ENCODE measurements around the gene CHD8. TPM values are rescaled to one million over a fixed set of nuclear protein-coding genes. Genes with fewer than 3 reads are reported as not detected.

The CHD8 gene
- total and polyA plus RNA-seq, 2 of the 13 experiments (the other 11 are each of a cell fraction or from before 2014, with no cell fraction given): 35.1 to 79.6 TPM

DNA sequence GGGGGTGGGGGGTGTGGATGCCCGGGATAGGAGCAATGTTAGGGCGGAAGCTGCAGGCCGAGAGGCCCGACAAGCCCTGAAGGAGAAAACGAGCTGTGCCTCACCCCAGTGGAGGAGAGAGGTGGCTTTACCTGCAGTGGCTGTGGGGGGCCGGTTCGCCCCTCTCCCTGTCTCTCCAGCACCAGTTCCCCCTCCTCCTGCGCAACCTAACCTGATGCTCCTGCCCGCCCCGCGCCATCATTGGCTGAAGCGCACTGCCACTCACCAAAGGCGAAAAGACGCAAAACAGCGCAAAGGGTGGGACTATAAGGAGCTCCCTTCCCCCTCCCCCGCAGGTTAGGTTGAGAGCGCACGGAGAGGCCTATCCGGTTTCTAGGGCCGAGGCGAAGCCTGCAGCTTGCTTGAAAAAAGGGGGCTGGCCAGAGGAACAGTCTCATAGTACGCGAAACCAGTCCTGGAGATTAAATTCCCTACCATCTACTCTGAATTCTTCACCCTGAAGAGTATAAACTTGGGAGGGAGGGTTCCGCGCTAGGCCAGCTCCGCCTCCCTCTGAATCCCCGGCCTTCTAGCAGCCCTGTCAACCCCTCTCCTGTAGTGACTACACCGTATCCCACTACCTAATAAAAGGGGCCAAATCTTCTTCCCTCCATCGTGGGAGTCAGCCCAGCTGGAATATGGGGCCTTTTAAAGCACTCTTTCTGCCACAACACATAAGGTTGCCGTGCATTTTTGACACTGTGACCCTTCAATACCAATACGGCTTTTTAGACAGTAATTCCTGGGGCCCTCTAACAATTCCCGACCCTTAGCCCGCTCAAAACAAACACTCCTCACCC, 18.6 kb downstream of the CHD8 start (continued):
- TF ChIP-seq, protein P1, sequence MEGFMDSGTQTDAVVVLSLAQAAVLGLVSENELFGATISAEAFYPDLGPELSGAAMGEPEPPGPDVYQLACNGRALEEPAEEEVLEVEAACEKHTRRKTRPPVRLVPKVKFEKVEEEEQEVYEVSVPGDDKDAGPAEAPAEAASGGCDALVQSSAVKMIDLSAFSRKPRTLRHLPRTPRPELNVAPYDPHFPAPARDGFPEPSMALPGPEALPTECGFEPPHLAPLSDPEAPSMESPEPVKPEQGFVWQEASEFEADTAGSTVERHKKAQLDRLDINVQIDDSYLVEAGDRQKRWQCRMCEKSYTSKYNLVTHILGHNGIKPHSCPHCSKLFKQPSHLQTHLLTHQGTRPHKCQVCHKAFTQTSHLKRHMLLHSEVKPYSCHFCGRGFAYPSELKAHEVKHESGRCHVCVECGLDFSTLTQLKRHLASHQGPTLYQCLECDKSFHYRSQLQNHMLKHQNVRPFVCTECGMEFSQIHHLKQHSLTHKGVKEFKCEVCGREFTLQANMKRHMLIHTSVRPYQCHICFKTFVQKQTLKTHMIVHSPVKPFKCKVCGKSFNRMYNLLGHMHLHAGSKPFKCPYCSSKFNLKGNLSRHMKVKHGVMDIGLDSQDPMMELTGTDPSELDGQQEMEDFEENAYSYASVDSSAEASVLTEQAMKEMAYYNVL (CRISPR knock-in tag; IDR thresholded peaks at IDR 0.05; ENCODE audit: borderline replicate concordance): peak; percentile 37; the same call in 1 of the 2 replicates
- TF ChIP-seq RCOR2 (CRISPR knock-in tag; IDR thresholded peaks at IDR 0.05) (no peak), ZNF776 (CRISPR knock-in tag; IDR thresholded peaks at IDR 0.05) (peak; percentile 56; the same call in 1 of the 2 replicates), DNMT1 (CRISPR knock-in tag; IDR thresholded peaks at IDR 0.05) (no peak; the same call in 1 of the 2 replicates), HNRNPLL (IDR thresholded peaks at IDR 0.05; ENCODE audit: low read depth, low read length, poor library complexity, severe bottlenecking) (peak; percentile 89), ATF7 (IDR thresholded peaks at IDR 0.05) (no peak), ATF7 (CRISPR knock-in tag; IDR thresholded peaks at IDR 0.05) (peak; percentile 53; the same call in 1 of the 2 replicates), TARDBP (CRISPR knock-in tag; IDR thresholded peaks at IDR 0.05) (peak; percentile 82), POLR2A (IDR thresholded peaks at IDR 0.05; ENCODE audit: insufficient read depth in 1 of 2, low read depth in 2 of 2, low read length in 2 of 2) (peak; percentile 71 to 79), ZNF121 (CRISPR knock-in tag; IDR thresholded peaks at IDR 0.05) (no peak), SATB2 (CRISPR knock-in tag; IDR thresholded peaks at IDR 0.05) (0 out of 2 replicates have a peak, but pooled peaks have one; percentile 64), ZSCAN25 (CRISPR knock-in tag; IDR thresholded peaks at IDR 0.05) (peak; percentile 27; the same call in 1 of the 2 replicates), FLYWCH1 (CRISPR knock-in tag; IDR thresholded peaks at IDR 0.05) (no peak), ZNF792 (CRISPR knock-in tag; IDR thresholded peaks at IDR 0.05) (peak; percentile 89; the same call in 1 of the 2 replicates)
- TF ChIP-seq, protein P2, sequence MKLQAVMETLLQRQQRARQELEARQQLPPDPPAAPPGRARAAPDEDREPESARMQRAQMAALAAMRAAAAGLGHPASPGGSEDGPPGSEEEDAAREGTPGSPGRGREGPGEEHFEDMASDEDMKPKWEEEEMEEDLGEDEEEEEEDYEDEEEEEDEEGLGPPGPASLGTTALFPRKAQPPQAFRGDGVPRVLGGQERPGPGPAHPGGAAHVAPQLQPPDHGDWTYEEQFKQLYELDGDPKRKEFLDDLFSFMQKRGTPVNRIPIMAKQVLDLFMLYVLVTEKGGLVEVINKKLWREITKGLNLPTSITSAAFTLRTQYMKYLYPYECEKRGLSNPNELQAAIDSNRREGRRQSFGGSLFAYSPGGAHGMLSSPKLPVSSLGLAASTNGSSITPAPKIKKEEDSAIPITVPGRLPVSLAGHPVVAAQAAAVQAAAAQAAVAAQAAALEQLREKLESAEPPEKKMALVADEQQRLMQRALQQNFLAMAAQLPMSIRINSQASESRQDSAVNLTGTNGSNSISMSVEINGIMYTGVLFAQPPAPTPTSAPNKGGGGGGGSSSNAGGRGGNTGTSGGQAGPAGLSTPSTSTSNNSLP (IDR thresholded peaks at IDR 0.05; ENCODE audit: low read depth, low read length): no peak
- TF ChIP-seq, protein P3, sequence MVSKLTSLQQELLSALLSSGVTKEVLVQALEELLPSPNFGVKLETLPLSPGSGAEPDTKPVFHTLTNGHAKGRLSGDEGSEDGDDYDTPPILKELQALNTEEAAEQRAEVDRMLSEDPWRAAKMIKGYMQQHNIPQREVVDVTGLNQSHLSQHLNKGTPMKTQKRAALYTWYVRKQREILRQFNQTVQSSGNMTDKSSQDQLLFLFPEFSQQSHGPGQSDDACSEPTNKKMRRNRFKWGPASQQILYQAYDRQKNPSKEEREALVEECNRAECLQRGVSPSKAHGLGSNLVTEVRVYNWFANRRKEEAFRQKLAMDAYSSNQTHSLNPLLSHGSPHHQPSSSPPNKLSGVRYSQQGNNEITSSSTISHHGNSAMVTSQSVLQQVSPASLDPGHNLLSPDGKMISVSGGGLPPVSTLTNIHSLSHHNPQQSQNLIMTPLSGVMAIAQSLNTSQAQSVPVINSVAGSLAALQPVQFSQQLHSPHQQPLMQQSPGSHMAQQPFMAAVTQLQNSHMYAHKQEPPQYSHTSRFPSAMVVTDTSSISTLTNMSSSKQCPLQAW (CRISPR knock-in tag; IDR thresholded peaks at IDR 0.05): peak; percentile 85
- TF ChIP-seq, protein P4, sequence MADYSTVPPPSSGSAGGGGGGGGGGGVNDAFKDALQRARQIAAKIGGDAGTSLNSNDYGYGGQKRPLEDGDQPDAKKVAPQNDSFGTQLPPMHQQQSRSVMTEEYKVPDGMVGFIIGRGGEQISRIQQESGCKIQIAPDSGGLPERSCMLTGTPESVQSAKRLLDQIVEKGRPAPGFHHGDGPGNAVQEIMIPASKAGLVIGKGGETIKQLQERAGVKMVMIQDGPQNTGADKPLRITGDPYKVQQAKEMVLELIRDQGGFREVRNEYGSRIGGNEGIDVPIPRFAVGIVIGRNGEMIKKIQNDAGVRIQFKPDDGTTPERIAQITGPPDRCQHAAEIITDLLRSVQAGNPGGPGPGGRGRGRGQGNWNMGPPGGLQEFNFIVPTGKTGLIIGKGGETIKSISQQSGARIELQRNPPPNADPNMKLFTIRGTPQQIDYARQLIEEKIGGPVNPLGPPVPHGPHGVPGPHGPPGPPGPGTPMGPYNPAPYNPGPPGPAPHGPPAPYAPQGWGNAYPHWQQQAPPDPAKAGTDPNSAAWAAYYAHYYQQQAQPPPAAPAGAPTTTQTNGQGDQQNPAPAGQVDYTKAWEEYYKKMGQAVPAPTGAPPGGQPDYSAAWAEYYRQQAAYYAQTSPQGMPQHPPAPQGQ (CRISPR knock-in tag; IDR thresholded peaks at IDR 0.05; ENCODE audit: borderline replicate concordance): 0 out of 2 replicates have a peak, but pooled peaks have one; percentile 71
- TF ChIP-seq, protein P5, sequence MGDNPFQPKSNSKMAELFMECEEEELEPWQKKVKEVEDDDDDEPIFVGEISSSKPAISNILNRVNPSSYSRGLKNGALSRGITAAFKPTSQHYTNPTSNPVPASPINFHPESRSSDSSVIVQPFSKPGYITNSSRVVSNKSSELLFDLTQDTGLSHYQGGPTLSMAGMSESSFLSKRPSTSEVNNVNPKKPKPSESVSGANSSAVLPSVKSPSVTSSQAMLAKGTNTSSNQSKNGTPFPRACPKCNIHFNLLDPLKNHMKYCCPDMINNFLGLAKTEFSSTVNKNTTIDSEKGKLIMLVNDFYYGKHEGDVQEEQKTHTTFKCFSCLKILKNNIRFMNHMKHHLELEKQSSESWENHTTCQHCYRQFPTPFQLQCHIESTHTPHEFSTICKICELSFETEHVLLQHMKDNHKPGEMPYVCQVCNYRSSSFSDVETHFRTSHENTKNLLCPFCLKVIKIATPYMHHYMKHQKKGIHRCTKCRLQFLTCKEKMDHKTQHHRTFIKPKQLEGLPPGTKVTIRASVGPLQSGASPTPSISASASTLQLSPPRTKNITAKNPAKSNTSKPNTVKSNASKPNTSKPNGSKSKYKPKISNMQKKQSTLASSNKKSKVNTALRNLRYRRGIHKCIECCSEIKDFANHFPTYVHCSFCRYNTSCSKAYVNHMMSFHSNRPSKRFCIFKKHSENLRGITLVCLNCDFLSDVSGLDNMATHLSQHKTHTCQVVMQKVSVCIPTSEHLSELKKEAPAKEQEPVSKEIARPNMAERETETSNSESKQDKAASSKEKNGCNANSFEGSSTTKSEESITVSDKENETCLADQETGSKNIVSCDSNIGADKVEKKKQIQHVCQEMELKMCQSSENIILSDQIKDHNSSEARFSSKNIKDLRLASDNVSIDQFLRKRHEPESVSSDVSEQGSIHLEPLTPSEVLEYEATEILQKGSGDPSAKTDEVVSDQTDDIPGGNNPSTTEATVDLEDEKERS (CRISPR knock-in tag; IDR thresholded peaks at IDR 0.05): peak; percentile 92
